GM21528 (cell line): ENCODE data around the gene KIF13A.
"Not testable (repeated sequence)": the region's sequence is repeated elsewhere in the genome, so short reads cannot be mapped to it uniquely, and the experiment has no call there.

Experiments
- ATAC-seq: cut with Tn5 transposase; IDR thresholded peaks from one replicate; pipeline ENCODE4 v1.9.1; 2021; ENCODE audit warnings: mild to moderate bottlenecking, moderate library complexity; ENCODE audit not compliant: unreplicated experiment, low FRiP score

KIF13A gene

DNA sequence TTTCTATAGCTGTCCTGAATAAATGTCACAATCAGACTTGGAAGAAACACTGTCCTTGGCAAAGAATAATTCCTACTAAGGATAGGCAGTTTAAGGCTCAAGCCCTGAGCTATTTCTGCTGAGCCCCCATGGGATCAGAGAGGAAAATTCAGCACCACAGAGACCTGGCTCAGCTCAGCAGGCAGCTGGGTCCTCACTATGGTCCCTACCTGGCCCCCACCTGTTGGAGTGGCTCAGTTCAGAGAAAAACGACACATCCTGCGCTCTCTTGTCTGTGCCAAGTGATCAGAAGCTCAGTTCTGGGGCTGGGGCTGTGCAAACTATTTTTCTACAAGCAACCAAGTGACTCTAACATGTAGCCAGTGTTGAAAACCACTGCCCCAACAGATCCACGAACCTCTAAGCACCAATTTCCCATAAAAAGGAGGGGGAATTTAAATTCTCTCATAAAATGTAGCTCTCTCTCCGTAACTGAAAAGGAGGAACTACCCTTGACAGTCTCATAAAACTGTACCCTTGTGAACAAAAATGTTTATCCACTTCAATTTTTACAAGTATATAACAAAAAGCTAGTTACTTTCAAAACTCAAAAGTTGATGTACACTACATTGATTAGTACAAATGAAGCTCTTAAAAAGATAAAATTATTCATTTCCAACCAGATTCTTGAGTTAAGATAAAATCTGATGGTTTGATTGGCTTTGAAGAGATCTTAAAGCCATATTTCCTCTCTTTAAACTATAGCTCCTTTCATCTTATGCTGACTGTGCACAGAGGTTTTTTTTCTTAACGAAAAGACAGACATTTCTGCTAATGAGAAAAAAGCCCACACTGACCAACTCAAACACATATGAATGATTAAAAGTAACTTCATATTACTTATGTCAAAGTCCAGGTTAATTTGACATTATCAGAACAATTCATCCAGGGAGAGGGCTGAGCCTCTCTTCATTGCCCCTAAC, 52.0 kb downstream of the KIF13A start:
- no peak for ATAC-seq

DNA sequence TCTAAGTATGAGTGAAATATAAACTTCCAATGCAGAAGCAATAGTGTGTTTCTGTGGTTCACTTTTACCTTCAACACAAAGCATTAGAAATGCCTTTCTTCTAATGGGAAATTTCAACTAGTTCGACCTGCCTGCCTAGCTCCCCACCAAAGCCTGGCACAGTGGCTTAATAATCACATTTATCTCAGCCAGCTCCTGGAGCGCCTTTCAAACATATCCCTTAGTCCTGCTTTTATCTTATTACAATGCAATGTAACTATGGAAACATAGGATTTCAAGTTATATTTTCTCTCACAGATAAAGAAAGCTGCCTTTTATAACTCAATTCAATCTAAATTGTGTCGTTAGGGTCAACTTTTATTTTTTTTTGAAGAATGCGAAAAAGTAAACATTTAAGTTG, 53.7 kb downstream of the KIF13A start:
- ATAC-seq, result no peak

DNA sequence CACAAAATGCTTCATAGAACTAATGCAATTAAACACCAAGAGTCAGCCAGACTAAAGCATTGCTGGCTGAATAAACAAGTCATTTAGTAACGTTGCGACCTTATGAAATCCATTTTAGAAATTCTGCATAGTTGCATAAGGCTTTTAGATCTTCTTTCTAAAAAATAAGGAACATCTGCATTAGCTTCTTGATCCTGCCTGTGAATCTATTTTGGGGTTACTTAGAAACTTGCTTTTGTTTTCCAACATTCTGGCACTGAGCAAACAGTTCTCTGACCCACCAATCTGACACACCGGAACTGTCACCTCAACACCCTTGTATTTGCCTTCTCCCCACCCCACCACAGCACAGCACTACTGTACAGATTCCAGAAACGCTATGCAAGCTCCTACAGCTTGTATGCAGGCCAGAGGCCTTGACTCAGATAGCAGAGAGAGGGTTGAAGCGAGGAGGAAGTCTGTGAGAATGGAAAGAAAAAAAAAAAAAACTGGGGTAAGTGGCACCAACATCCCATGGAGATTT, 55.0 kb downstream of the KIF13A start:
- no peak for ATAC-seq

DNA sequence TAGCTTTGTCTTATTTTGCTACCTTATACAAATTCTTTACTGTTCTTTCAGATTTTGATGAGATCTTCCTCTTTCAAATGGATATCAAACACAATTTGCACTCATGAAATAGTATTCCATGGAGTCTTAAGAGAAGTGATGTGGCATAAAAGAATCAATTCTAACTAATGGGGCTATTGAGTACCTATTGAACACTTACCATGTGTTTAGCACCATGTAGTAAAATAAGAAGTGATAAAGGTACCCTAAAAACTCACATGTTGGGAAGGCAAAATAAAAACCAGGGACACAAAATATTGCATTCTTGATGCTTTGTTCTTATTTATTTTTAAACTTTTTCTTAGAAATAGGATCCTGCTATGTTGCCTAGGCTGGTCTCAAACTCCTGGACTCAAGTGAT, 56.2 kb downstream of the KIF13A start:
- ATAC-seq, result no peak

DNA sequence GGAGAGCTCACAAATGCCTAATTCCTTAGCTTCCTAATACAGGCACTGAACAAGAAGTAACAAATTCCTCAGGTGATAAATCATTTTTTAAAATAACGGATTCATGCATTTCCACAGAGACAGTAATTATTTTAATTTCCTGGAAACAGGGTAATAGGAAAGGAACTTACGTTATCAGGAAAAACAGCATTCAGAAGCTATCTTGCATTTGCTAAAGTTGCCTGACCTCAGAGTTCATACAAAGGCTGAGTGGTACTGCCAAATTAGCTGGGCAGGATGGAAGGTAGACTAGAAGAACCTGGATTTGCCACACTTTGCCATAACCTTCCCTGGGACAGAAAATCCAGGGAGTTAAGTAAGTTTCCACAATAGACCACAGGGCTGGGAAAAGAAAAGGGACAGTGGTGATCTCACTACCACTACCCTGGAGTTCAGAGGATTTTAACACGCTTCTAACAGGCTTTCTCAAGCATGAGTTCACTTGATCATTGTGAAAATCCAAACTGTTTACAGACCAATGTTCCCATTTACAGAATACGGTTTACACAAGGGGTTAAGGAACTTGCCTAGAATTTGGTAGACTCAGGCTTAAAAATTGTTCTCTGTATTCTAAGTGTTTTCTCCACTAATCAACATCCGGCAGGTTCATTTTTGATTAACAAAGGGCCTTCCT, 57.0 kb downstream of the KIF13A start:
- no peak for ATAC-seq

DNA sequence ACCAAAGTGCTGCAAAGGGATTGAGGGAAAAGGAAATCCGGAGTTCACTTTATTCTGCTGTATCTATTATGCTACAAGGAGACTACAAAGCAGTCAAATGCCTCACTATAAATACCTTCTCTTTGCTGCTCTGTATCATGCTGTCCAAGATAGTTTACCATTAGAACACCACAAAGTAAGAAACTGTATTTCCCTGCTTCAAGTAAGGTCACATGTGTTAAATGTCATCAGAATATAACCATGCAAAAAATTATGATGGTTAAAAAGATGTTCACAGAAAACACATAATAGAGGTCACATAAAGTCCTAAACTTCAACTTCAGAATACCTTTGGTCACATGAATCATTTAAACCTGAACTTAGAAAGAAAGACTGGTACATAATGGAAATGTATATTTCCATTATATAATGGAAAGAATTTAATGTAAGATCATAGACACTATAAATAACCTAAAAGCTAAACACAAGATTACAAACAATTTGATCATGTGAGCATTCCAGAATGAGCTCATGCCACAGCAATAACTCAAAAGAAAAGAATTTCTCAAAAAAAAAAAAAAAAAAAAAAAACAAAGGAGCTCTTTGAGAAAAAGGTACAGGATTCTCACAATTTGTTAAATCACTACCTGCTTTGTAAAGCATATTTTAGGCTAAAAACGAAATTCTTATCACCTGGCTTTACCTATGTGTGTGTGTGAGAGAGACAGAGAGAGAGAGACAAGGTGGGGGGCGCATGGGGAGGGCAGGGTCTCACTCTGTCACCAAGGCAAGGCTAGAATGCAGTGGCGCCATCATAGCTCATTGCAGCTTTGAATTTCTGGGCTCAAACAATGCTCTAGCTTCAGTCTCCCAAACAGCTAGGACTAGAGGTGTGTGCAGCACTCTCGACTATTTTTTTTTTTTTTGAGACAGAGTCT, 58.7 kb downstream of the KIF13A start:
- ATAC-seq, result no peak

DNA sequence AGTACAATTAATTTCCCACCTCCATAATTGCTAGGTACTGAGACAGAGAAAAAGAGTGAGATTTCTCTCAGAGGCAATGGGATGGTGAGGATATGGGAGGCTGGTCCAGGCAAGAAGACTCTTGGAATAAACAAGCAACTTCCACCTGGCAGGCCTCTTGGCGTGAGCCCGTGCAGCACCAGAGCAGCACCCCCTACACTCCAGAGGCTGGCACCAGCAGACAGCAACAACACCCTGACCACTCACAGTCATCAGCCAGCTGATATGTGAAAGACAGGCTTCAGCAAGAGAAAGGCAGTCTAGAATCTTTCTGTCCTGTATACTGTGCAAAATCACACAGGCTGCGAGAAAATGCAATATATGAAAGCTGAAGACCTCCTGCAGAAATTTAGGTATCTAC, 59.7 kb downstream of the KIF13A start:
- ATAC-seq, result no peak

DNA sequence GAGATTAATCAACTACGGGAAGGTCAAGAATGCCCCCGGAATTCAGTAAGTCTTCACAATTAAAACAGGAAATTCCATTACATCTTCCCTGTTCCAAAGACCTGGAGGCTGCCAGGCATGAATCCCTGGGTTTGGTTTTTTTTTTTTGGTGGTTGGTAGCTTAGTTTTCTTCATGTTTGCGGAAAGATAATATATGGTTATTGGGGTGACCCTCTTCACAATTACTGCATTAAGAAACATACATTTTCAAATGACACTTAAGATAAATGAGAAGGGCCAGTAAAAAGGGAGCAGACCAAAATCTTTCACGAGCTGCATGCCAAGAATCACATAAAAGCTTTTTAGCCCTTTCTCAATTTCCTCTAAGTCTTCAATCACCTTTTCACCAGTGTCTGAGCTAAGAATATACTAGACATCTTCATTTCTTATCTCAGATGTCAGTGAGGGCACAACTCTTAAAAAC, 64.0 kb downstream of the KIF13A start:
- no peak for ATAC-seq

DNA sequence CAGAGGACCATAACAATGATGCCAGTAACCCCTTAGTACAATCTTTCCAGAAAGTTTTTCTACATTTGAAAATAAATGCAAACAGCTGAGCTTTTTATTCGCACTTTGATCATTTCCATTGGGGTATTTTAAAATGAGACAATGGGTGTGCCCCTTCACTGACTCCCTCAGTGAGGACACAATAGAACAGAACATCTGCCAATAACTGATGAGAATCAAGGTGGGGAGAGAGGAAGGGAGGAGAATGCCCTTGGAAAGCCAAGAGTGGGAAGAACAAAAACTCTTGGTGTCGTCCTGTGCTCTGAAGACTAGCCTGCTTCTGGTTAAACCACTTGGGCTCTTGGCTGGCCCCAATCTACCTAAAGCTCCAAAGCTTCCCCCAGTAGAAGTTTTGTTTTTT, 66.0 kb downstream of the KIF13A start:
- no peak for ATAC-seq

DNA sequence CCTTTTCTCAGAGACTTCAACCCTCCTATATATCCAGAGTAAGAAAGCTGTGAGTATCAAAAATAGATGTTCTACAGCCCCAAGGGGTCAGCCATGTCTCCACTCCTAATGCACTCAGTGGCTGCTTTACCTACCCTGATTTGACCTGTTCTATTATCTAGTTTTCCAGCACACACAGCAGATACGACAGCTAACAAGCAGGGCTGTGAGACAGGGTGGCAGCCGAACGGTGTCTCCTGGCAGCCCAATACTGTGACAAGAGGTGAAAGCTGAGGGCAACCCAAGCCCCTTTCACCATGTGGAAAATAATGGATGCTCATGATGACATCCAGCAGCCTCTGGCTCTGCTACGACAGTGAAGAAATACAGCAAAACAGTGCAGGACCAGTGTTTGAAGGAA, 67.9 kb downstream of the KIF13A start:
- no peak for ATAC-seq

DNA sequence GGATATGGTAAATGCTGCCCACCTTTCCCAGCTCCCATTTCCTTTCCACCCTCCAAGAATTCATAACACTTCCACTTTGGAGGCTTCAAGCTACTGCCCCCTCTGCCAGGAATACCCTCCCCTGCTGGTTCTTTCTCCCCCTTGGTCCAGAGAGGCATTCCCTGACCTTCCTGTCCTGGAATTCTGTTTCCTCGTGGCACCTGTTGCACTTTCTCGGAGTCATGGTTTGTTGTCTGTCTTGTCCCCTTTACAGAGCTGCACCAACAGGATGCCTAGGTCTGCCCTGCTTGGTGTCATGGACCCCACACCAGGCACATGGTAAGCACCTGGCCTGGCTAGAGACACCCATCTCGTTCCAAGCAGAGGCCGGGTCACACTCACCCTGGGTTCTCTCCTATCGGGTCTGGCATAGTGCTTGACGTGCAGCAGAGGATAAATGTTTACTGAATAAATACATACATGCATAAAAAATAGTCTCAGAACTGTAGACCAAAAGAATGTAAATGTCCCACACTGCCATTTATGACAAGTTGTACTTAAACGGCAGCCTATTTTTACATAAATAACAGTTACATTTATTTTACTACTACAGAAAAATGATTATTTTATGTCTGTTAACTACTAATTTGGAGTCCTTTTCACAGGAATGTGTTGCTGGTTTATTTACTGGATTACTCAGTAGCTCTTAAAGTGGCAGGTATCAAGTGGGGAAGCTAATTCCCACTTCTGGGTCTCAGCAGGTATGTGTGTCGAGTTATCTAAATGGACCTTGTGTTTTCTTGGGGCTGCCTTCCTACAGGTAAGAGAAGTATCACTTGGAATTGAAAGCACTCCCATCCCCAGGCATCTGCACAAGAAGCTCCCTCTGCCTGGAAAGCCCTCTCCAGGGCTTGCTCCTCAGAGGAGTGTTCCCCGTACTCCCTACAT, 69.3 kb downstream of the KIF13A start:
- no peak for ATAC-seq

DNA sequence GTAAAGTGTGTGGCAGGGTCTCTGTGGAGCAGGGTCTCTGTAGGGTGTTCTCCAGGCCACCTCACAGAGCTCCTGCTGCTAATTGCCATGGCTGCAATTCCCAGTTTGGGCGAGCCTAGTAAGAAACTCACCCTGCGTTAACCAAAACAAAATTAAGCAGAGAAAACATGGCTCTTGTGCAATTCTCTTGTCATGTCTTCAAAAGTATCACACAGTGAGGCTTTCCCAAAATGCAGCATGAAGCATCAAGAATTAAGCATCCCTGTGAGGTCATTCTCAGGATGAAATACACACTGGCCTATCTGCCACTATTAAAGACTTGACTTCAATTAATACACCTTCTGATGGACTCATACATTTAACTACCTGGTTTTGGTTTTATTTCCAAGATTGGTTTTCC, 72.8 kb downstream of the KIF13A start:
- ATAC-seq, result no peak

DNA sequence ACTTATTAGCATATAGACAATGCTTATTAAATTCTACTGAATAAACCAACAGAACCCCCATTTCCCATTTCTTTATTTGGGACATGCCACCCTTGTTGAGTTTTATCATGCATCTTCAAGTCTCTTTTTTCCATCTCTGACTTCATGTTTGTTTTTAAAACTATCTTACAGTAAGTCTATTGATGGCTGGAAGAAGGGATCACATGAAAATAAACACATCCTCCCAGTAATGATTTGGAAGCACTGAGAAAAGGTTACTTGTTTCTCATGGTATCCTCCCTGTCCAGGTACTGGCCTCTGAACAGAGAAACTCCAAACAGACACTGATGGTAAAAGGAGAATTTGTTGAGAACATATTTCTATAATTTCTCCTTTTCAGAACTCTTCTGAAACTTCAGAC, 74.9 kb downstream of the KIF13A start:
- ATAC-seq, result no peak

DNA sequence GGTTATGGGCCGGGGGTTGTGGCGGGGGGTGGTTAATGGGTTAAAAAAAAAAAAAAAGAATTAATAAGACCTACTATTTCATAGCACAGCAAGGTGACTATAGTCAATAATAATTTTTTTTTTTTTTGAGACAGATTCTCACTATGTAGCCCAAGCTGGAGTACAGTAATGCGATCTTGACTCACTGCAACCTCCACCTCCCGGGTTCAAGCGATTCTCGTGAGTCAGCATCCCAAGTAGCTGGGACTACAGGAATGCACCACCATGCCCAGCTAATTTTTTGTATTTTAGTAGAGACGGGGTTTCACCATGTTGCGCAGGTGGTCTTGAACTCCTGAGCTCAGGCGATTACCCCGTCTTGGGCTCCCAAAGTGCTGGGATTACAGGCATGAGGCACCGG, 75.8 kb downstream of the KIF13A start:
- ATAC-seq, result not testable (repeated sequence)

DNA sequence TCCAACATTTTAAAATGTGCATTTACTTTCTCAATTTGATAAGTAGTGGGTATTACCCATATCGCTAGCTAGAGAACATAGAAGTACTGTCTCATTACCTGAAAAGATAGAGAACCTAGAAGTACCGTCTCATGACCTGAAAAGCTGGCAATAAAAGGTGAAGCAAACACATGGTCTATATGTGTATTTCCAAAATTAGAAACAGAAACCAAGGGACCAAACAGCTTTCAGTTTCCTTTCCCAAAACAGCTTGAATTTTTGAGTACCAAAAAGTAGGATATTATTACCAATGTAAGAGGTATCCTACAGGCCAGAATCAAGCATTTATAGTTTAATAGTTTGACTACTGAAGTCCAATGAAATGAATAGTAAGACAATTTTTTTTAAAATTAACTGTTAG, 77.2 kb downstream of the KIF13A start:
- ATAC-seq, result no peak

DNA sequence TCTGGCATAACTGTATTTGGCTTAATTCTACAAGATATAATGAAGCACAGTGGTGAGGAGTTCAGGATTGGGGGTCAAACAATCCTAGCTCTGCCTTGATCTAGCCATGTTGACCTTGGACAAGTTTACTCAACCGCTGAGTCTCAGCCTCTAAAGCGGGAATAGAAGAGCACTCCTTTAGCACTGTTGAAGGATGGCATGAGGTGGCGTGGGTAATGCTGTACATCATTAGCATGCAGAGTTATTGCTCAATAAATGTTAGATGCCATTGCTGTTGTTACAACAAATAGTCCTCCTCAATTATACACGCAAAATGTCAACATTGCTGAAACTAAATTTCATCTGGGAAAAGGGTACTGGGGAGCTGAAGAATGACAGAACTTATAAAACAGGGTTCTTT, 78.6 kb downstream of the KIF13A start:
- no peak for ATAC-seq

DNA sequence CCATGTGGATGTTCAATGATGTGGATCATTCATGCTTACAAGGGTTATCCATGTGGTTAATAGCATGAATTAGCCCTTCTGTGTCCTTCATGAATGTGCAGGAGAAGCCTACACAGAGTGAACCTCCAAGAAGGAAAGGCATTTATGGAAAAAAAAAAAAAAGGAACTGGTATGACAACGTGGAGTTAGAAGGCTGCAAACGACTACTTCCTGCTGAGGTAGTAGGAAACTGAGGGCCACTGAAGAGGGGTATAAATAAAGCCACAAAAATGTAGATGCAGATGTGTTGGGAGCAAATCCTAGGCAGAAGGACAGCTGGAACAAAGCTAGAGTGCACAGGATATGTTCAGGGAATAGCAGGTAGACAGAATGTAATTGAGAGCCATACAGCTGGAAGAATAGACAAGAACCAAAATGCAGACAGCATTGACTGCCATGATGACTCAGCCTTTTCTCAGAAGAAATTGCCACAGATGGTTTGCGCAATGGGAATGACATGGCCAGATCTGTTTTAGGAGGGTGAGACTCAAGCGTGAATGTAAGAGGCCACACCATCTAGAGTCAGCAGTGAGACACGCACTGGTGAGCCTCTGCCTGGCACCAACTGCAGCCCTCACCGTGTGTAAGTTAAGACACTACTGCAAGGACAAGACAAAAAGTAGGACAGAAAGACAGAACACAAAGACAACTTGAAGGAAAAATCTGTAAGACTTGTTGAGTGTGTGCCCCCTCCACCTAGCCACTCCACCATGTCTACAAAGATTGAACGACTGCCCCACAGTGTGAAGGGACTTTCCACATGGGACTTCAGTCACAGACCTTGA, 79.8 kb downstream of the KIF13A start:
- ATAC-seq, result no peak
